ENCODE results near the gene E2F2. TPM values are rescaled to one million over a fixed set of nuclear protein-coding genes. Genes with fewer than 3 reads are reported as not detected.

Gene E2F2
- total and polyA plus RNA-seq, 2 of the 13 experiments (the other 11 are each of a cell fraction or from before 2014, with no cell fraction given): 0.65 to 6.6 TPM

DNA sequence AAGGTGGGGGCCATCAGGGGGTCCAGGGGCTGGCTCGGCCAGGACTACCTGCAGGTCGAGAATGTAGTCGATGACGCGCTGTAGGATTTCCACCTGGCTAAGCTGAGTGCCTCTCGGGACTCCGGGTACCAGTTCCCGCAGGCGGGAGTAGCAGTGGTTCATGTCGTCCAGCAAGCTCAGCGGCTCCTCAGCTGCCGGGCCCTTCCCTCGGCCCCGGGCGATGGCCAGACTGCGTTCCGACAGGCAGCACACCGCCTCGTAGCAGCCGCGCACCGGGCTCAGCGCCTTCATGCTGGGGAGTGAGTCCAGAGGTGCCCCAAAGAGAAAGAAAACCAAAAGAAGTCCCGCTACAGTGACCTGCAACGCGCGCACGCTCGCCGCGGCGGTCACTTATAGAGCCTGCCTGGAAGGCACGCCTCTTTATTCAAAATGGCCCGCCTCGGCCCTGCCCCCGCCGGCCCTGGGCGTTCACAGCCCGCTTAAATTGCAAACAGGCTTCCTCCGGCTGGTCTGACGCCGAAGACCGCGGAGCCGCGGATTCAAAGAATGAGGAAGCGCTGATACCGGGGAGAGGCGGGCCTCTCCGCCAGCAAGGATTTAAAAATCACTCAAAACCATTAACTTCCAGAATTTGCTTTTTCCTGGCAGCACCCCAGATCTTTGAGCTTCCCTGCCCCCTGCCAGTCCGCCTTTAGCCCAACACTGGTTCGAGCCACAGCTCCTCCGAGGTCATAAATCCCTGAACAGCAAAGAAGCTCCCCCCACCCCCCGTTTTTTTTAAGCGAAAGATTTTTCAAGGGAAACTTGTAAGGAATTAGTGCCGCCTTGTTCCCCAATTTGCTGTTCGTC lies 28.3 kb upstream of the E2F2 start, which contains the start of gene ID3 (continued):
- TF ChIP-seq, protein P1, sequence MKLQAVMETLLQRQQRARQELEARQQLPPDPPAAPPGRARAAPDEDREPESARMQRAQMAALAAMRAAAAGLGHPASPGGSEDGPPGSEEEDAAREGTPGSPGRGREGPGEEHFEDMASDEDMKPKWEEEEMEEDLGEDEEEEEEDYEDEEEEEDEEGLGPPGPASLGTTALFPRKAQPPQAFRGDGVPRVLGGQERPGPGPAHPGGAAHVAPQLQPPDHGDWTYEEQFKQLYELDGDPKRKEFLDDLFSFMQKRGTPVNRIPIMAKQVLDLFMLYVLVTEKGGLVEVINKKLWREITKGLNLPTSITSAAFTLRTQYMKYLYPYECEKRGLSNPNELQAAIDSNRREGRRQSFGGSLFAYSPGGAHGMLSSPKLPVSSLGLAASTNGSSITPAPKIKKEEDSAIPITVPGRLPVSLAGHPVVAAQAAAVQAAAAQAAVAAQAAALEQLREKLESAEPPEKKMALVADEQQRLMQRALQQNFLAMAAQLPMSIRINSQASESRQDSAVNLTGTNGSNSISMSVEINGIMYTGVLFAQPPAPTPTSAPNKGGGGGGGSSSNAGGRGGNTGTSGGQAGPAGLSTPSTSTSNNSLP (IDR thresholded peaks at IDR 0.05; ENCODE audit: low read depth, low read length): no peak
- no peak for TF ChIP-seq ZNF644 (CRISPR knock-in tag; IDR thresholded peaks at IDR 0.05; ENCODE audit: low read depth)
- no peak for TF ChIP-seq XBP1 (CRISPR knock-in tag; IDR thresholded peaks at IDR 0.05)
- TF ChIP-seq ZSCAN12 (CRISPR knock-in tag; IDR thresholded peaks at IDR 0.05): no peak; the same call in 1 of the 2 replicates
- TF ChIP-seq, protein P2, sequence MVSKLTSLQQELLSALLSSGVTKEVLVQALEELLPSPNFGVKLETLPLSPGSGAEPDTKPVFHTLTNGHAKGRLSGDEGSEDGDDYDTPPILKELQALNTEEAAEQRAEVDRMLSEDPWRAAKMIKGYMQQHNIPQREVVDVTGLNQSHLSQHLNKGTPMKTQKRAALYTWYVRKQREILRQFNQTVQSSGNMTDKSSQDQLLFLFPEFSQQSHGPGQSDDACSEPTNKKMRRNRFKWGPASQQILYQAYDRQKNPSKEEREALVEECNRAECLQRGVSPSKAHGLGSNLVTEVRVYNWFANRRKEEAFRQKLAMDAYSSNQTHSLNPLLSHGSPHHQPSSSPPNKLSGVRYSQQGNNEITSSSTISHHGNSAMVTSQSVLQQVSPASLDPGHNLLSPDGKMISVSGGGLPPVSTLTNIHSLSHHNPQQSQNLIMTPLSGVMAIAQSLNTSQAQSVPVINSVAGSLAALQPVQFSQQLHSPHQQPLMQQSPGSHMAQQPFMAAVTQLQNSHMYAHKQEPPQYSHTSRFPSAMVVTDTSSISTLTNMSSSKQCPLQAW (CRISPR knock-in tag; IDR thresholded peaks at IDR 0.05): peak; percentile 18; the same call in 1 of the 2 replicates
- TF ChIP-seq, protein P3, sequence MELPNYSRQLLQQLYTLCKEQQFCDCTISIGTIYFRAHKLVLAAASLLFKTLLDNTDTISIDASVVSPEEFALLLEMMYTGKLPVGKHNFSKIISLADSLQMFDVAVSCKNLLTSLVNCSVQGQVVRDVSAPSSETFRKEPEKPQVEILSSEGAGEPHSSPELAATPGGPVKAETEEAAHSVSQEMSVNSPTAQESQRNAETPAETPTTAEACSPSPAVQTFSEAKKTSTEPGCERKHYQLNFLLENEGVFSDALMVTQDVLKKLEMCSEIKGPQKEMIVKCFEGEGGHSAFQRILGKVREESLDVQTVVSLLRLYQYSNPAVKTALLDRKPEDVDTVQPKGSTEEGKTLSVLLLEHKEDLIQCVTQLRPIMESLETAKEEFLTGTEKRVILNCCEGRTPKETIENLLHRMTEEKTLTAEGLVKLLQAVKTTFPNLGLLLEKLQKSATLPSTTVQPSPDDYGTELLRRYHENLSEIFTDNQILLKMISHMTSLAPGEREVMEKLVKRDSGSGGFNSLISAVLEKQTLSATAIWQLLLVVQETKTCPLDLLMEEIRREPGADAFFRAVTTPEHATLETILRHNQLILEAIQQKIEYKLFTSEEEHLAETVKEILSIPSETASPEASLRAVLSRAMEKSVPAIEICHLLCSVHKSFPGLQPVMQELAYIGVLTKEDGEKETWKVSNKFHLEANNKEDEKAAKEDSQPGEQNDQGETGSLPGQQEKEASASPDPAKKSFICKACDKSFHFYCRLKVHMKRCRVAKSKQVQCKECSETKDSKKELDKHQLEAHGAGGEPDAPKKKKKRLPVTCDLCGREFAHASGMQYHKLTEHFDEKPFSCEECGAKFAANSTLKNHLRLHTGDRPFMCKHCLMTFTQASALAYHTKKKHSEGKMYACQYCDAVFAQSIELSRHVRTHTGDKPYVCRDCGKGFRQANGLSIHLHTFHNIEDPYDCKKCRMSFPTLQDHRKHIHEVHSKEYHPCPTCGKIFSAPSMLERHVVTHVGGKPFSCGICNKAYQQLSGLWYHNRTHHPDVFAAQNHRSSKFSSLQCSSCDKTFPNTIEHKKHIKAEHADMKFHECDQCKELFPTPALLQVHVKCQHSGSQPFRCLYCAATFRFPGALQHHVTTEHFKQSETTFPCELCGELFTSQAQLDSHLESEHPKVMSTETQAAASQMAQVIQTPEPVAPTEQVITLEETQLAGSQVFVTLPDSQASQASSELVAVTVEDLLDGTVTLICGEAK (IDR thresholded peaks at IDR 0.05): no peak
- TF ChIP-seq, protein P3 (CRISPR knock-in tag; IDR thresholded peaks at IDR 0.05): no peak; the same call in 1 of the 2 replicates
- TF ChIP-seq U2AF2 (IDR thresholded peaks at IDR 0.05; ENCODE audit: low read depth, low read length): no peak
- TF ChIP-seq CBX2 (IDR thresholded peaks at IDR 0.05; ENCODE audit: low read depth, low read length): no peak
- TF ChIP-seq CBX2 (CRISPR knock-in tag; IDR thresholded peaks at IDR 0.05; ENCODE audit: low read depth): no peak
- no peak for TF ChIP-seq KLF12 (CRISPR knock-in tag; IDR thresholded peaks at IDR 0.05; ENCODE audit: borderline replicate concordance)
- TF ChIP-seq CEBPB (IDR thresholded peaks at IDR 0.05; ENCODE audit: borderline replicate concordance, low read depth, low read length): no peak
- no peak for TF ChIP-seq THYN1 (CRISPR knock-in tag; IDR thresholded peaks at IDR 0.05; ENCODE audit: borderline replicate concordance, low read depth)
- no peak for TF ChIP-seq HNRNPUL1 (IDR thresholded peaks at IDR 0.05; ENCODE audit: low read depth, low read length)
- no peak for TF ChIP-seq ZNF747 (CRISPR knock-in tag; IDR thresholded peaks at IDR 0.05; ENCODE audit: borderline replicate concordance)
- no peak for TF ChIP-seq SIN3B (IDR thresholded peaks at IDR 0.05; ENCODE audit: low read length)

All from HepG2 (cell line).